NCI-H1092 (cell line): ENCODE measurements around the gene GFPT2.
A peak's percentile ranks its signal among the peaks of the same experiment; 100 is the strongest.

ENCODE experiments used
- DNase-seq: peaks from one replicate; lab custom pipeline; 2025; lab: John Stamatoyannopoulos, UW

The GFPT2 gene

DNA sequence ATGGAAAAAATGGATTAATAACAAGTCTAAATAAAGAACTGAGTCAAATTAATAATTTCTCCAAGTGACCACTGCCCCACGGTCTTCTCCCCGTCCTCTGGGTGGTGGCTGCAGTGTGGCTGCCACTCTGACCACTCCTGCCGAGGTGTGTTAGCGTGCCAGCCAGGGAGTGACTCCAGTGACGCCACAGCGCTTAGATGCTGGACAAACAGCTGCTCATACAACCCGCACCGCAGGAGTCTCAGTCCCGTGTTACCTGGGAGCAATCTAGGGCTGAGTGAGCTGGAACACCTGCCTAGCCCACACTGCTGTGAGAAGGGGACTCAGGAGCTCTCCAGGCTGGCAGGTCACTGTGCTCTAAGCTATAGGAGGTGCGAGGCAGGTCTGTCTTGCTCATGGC is 71.4 kb downstream of the GFPT2 start:
- DNase-seq = peak; percentile 5

DNA sequence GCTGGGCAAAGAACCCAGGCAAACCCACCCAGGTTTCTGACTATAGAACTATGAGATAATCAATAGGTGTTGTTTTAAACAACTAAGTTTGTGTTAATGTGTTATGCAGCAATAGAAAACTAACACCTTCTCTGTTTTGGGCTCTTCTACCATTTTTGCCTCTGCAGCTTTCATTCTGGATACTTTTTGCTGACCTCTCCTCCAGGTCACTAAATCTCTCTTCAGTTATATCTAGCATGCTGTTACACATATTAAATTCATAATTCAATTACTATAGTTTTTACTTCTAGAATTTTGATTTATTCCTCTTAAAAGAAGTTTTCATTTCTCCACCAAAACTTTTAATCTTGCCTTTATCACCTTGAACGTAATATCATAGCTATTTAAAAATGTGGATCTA is 78.4 kb downstream of the GFPT2 start:
- DNase-seq = no peak

DNA sequence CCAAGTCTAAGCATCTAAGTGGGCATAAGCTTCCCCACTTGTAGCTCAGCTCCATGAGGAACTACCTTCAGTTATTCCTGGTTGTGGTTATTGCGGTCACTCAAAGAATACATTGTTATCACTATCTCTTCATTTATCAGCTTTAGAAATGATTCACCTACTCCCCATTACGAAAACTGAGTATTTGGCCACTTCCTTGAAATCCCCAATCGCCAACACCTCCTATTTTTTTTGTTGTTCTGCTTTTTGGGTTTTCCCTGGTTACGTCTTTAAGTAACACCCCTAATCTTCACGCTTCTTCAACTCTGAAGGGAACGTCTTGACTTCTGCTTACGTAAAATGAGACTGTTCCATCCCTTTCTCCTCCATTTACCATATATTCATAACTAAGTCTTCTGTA is 81.9 kb downstream of the GFPT2 start:
- no peak for DNase-seq

DNA sequence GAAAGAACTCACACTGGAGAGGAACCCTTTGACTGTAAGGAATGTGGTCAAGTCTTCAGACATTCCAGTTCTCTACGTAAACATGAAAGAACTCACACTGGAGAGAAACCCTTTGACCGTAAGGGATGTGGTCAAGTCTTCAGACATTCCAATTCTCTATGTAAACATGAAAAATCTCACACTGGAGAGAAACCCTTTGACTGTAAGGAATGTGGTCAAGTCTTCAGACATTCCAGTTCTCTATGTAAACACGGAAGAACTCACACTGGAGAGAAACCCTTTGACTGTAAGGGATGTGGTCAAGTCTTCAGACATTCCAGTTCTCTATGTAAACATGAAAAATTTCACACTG is 93.9 kb downstream of the GFPT2 start:
- no peak for DNase-seq

DNA sequence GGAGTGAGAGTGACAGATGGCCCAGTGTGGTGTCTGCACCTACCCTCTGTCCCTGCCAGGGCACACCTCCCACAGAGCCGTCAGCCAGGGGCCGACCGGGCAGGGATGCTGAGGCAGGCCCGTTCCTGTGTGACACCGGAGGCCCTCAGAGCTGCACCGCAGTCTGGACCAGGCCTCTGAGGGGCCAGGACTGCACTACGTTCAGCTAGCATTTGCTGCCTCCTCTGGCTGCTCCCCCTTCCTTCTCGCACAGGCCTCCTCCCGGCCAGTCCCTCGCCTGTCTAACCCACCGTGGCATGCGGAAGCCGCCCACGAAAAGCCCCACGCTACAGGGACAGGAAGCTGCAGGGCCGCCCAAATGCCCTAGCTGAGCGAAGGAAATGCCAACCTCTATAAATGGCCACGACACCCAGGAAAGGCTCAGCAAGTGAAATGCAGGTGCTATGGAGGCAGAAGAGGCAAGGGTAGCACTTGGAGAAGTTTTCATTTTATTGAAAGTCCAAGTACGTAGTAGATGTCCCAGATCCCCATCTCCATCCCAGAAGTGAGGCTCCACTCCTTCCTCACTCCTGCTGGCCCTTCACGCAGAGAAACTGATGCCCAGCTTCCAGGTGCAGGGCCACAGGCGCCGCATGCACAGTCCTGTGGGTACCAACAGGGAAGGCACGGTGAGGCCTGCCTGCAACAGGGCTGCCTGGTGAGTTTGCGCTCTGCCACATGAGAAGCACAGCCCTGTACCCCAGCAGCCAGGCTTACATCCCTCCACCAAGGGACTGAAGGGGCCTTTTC is 99.9 kb downstream of the GFPT2 start:
- DNase-seq = no peak

DNA sequence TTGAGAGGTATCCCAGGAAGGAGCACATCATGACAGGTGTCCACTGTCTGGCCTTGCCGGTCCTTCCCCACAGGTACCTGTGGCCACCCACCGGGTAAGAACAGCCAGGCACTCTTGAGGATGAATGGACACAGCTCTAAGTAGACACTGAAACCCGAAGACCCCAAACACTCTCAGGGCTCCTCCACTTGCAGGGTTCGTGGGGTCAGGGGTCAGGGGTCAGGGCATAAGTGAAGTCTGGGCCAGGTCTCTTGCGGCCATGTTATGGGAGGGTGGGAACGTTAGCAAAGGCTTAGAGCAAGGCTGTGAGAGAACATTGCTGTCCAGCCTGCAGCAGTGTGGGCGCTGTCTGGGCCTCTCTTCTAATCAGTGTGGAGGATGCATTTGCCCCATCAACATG is 101.2 kb downstream of the GFPT2 start:
- no peak for DNase-seq

DNA sequence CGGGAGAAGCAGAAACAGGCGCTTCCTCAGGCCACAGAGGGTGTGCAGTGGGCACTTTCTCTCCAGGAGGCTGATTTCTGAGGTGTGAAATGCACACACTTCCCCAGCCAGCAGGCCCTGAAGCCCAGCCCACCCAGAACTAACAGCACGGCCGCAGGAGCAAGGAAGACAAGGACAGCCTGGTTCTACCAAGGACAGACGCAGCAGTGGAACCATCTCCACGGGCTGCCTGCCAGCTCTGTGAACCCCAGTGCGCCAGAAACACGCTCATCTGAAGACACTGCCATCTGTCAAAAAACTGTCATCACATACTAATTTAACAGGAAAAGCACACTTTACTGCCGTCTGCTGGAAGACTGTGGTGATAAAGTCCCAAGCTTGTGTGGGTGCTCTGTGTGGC is 102.0 kb downstream of the GFPT2 start:
- no peak for DNase-seq
